OCI-LY1 (cell line): ENCODE data around the gene CSMD2.

ENCODE experiments used
- EZH2 ChIP-seq: fragments of 200-600 bp; sonication (generic), shearing (Covaris generic); IDR thresholded peaks from 2 replicates; pipeline ENCODE4 v1.8.0; 2017; ENCODE audit warnings: borderline replicate concordance, mixed run types, mild to moderate bottlenecking, antibody characterized with exemption, low read length, moderate library complexity, mixed read lengths
- TF ChIP-seq, protein P1 (sequence below): fragments of 200-600 bp; sonication (generic), shearing (Covaris generic); IDR thresholded peaks from 2 replicates; pipeline ENCODE4 v1.5.1; 2017; ENCODE audit warnings: mild to moderate bottlenecking, antibody characterized with exemption, low read length, moderate library complexity, mixed read lengths

DNA sequence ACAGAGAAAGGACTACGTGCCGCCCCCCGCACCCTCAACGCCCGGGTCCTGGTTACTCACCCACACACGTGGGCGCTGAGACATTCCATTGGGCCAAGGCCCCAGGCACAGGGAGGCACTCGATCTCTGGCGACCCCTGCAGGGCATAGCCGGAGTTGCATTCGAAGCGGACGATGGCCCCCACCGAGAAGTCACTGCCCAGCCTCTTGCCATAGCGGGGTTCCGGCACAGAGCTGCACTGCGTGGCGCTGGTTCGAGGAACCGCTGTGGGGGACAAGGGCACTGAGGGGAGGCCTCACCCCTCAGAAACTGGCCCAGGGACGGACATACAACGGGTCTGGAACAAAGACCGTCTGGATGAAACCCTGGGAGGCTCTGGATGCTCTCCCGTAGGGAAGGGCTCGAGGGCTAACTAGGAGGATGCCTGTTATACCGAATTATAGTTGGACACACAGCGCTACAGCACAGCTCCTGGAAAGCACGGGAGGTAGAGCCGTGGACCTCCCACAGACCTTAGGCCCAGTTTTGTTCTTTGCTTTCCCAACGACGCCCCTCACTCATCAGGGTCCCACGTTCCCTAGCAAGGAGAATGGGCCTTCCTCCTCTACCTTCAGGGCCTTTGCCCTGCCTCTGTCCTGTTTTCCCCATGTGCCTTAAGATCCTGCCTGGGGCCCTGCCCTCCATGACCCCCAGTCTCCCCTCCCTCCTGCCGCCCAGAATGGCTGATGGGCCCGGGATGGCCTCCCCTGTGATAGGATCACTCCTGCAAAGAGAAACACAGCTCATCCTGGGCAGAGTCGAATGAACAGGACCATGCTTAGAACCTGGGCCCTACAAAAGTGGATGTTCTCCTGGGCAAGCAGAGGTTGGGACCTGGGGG is 539.8 kb downstream of the CSMD2 start:
- TF ChIP-seq, protein P1, sequence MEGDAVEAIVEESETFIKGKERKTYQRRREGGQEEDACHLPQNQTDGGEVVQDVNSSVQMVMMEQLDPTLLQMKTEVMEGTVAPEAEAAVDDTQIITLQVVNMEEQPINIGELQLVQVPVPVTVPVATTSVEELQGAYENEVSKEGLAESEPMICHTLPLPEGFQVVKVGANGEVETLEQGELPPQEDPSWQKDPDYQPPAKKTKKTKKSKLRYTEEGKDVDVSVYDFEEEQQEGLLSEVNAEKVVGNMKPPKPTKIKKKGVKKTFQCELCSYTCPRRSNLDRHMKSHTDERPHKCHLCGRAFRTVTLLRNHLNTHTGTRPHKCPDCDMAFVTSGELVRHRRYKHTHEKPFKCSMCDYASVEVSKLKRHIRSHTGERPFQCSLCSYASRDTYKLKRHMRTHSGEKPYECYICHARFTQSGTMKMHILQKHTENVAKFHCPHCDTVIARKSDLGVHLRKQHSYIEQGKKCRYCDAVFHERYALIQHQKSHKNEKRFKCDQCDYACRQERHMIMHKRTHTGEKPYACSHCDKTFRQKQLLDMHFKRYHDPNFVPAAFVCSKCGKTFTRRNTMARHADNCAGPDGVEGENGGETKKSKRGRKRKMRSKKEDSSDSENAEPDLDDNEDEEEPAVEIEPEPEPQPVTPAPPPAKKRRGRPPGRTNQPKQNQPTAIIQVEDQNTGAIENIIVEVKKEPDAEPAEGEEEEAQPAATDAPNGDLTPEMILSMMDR: peak; percentile 66; the same call in 1 of the 2 replicates
- no peak for TF ChIP-seq EZH2
